Upper lobe of right lung (tissue), 1 donor: Measurements from ENCODE around the gene ZFHX3. TPM values are rescaled to one million over a fixed set of nuclear protein-coding genes. Genes with fewer than 3 reads are reported as not detected.

ENCODE experiments used
- ATAC-seq: fragments of 200-7000 bp; cut with Tn5 transposase; one replicate; pipeline ENCODE4 v1.9.1; 2020; ENCODE audit warnings: mild to moderate bottlenecking, moderate library complexity
- DNase-seq: peaks from one replicate; pipeline ENCODE4 v3.0.0-alpha.2; 2020
- H3K27ac ChIP-seq: fragments of 200-600 bp; one replicate; pipeline ENCODE4 v1.8.0; 2022
- H3K27me3 ChIP-seq: fragments of 200-600 bp; one replicate; pipeline ENCODE4 v1.8.0; 2022; ENCODE audit warnings: mild to moderate bottlenecking
- H3K36me3 ChIP-seq: fragments of 200-600 bp; one replicate; pipeline ENCODE4 v1.8.0; 2022
- H3K4me1 ChIP-seq: fragments of 200-600 bp; one replicate; pipeline ENCODE4 v1.8.0; 2022
- H3K4me3 ChIP-seq: fragments of 200-600 bp; one replicate; pipeline ENCODE4 v1.8.0; 2022; ENCODE audit warnings: mild to moderate bottlenecking
- H3K9me3 ChIP-seq: fragments of 200-600 bp; one replicate; pipeline ENCODE4 v1.8.0; 2022
- intact Hi-C: fragments of 100-400 bp; cut with DNase I; formaldehyde crosslinking; loops from one replicate; pipeline ENCODE4 v1.11.0; 2022
- total RNA-seq: library from RNA; stranded (reverse); fragmentation: NEBNext Ultra II Directional; extraction: Animal tissue kit (Norgen Biotek cat#: 25700); gene quantifications from one replicate; pipeline ENCODE4 v1.2.1, GENCODE V29; 2021
- TF ChIP-seq, protein P1 (sequence below): fragments of 200-600 bp; IDR thresholded peaks from one replicate; pipeline ENCODE4 v1.8.0; 2022; ENCODE audit warnings: antibody characterized with exemption
- donor health status: DM: no; HTN: yes; CAD: no; lungs with severe emphysema.

The ZFHX3 gene
- total RNA-seq, 1 donor from 2014 or later: 29.0 TPM

DNA sequence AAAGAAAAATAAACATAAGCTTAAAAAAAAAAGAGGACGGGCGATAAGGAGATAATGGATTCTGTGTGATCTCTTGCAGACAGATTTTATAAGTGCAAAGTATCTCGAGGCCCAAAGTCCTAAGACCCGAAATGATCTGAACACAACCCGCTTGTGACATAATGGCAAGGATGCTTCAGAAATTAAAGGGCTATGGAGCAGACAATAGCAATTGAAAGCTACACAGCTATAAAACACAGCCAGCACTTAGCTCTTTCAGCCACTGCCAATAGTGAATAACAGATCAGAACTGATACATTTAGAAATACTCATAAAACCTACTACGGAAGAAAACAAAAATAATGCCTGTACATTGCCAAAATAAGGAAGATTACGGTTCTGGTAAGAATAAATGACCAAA, 117.5 kb downstream of the ZFHX3 start:
- intact Hi-C loops: no loop called here
- H3K4me3 ChIP-seq: no peak overlapping the region
- H3K4me1 ChIP-seq: peaks cover 37% of the 10 kb centered on the region
- H3K36me3 ChIP-seq: no peaks in the 10 kb centered on the region
- no peak overlapping the region for H3K27ac ChIP-seq
- no peaks in the 10 kb centered on the region for H3K9me3 ChIP-seq
- DNase-seq (no peak), ATAC-seq (no peak)
- TF ChIP-seq, protein P1, sequence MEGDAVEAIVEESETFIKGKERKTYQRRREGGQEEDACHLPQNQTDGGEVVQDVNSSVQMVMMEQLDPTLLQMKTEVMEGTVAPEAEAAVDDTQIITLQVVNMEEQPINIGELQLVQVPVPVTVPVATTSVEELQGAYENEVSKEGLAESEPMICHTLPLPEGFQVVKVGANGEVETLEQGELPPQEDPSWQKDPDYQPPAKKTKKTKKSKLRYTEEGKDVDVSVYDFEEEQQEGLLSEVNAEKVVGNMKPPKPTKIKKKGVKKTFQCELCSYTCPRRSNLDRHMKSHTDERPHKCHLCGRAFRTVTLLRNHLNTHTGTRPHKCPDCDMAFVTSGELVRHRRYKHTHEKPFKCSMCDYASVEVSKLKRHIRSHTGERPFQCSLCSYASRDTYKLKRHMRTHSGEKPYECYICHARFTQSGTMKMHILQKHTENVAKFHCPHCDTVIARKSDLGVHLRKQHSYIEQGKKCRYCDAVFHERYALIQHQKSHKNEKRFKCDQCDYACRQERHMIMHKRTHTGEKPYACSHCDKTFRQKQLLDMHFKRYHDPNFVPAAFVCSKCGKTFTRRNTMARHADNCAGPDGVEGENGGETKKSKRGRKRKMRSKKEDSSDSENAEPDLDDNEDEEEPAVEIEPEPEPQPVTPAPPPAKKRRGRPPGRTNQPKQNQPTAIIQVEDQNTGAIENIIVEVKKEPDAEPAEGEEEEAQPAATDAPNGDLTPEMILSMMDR: no peak
- H3K27me3 ChIP-seq: no peaks in the 10 kb centered on the region

GRCh38 chr16:72928090-72928981, 119.6 kb downstream of the ZFHX3 start:
- peaks cover 33% of the 10 kb centered on the region for H3K4me1 ChIP-seq

DNA sequence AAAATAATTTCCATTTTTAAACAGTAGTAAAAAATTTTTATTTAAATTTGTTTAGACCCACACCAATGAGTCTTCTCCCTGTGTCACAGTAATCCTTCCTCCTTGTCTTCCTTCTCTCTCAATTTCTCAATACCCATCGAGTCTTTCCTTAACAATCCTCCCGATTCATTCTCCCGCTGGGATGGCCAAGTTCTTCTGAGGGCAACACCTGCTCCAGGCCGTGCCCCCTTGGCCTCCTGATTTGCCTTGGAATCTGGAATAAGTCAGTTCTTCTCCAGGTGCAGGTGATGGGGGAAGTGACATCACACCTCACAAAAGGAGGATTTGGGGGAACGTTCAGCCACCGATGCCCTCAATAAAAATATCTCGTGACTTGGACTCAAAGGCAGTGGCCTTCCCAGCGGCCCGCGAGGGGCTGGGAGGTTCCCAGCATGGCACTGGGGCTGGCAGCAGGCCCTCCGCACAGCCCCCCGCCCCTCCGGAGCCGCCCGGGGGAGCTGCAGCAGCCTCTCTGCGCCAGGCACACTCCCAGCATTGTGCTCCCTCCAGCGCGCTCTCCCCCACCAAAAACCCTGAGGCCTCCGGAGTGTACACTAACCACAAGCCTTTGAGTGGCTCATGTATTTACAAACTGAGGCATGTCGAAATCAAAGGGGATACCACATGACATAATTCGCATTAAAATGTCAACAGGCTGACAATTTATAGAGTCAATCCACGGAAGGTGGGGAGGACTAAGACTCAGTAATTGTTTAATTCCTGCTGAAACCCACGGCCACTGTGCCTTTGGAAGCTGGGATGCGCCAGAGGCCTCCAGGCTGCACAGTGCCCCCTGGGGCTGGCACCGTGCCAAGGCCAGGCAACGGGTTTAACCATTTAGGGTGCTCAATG, 120.5 kb downstream of the ZFHX3 start:
- peak; percentile 83 for DNase-seq
- TF ChIP-seq, protein P1: no peak
- peak; percentile 86 for ATAC-seq
- intact Hi-C loops: no loop called here
- Histone ChIP-seq H3K4me1 (peaks cover 32% of the 10 kb centered on the region), H3K27ac (peak overlapping the region; percentile 40), H3K9me3 (no peaks in the 10 kb centered on the region), H3K36me3 (no peaks in the 10 kb centered on the region), H3K4me3 (peak overlapping the region; percentile 27), H3K27me3 (no peaks in the 10 kb centered on the region)

More at GRCh38 chr16:72928090-72928981, 119.6 kb downstream of the ZFHX3 start:
- Histone ChIP-seq H3K9me3 (no peaks in the 10 kb centered on the region), H3K27me3 (no peaks in the 10 kb centered on the region), H3K36me3 (no peaks in the 10 kb centered on the region), H3K27ac (no peak overlapping the region), H3K4me3 (no peak overlapping the region)
- no peak for DNase-seq
- intact Hi-C loops: no loop called here
- no peak for ATAC-seq
- TF ChIP-seq, protein P1: no peak

- H3K4me1 ChIP-seq: peaks cover 25% of the 10 kb centered on the region
- H3K27ac ChIP-seq: no peak overlapping the region
- no peak overlapping the region for H3K4me3 ChIP-seq
- DNase-seq (no peak), ATAC-seq (no peak)
- TF ChIP-seq, protein P1: no peak
- H3K27me3 ChIP-seq: no peaks in the 10 kb centered on the region
- intact Hi-C loops: no loop called here
- no peaks in the 10 kb centered on the region for H3K9me3 ChIP-seq
- H3K36me3 ChIP-seq: no peaks in the 10 kb centered on the region
Observed at GRCh38 chr16:72926177-72927070, 121.5 kb downstream of the ZFHX3 start.

- ATAC-seq: no peak
- H3K36me3 ChIP-seq: no peaks in the 10 kb centered on the region
- intact Hi-C loops: no loop called here
- H3K27me3 ChIP-seq: no peaks in the 10 kb centered on the region
- TF ChIP-seq, protein P1: no peak
- DNase-seq: no peak
- H3K9me3 ChIP-seq: no peaks in the 10 kb centered on the region
- H3K4me3 ChIP-seq: no peak overlapping the region
- H3K27ac ChIP-seq: no peak overlapping the region
- H3K4me1 ChIP-seq: peaks cover 21% of the 10 kb centered on the region
Observed at GRCh38 chr16:72925631-72925979, 122.3 kb downstream of the ZFHX3 start.
